Heart left ventricle (tissue), 16 donors: ENCODE measurements around the gene GTPBP6. TPM values are rescaled to one million over a fixed set of nuclear protein-coding genes. Genes with fewer than 3 reads are reported as not detected.
"Not testable (repeated sequence)": the region's sequence is repeated elsewhere in the genome, so short reads cannot be mapped to it uniquely, and the experiment has no call there.

Experiments
- ATAC-seq, 4 donors: fragments of 200-7000 bp; cut with Tn5 transposase; one replicate each; pipeline ENCODE4 v1.9.1; 2020 to 2022; ENCODE audit warnings: moderate library complexity in 4 of 4, mild to moderate bottlenecking in 3 of 4, moderate number of reproducible peaks in 1 of 4
- DNase-seq, 5 donors: peaks; one replicate each; pipeline ENCODE4 v3.0.0-alpha.2; 2020
- H3K27ac ChIP-seq, 12 donors: fragments of 200-600 bp; sonication (generic) in 4 of 12; one replicate each; pipeline versions ENCODE4 v1.5.0 to v1.8.0; 2016 to 2022; ENCODE audit warnings: mild to moderate bottlenecking in 2 of 12
- H3K27me3 ChIP-seq, 9 donors: fragments of 200-600 bp; sonication (generic) in 2 of 9; one replicate each; pipeline versions ENCODE4 v1.5.1 to v1.8.0; 2016 to 2022; ENCODE audit warnings: mild to moderate bottlenecking in 3 of 9
- H3K36me3 ChIP-seq, 9 donors: fragments of 200-600 bp; sonication (generic) in 2 of 9; one replicate each; pipeline versions ENCODE4 v1.5.0 to v1.8.0; 2018 to 2022; ENCODE audit warnings: mild to moderate bottlenecking in 2 of 9
- H3K4me1 ChIP-seq, 12 donors: fragments of 200-600 bp; sonication (generic) in 4 of 12; one replicate each; pipeline versions ENCODE4 v1.5.0 to v1.8.0; 2016 to 2022; ENCODE audit warnings: mild to moderate bottlenecking in 3 of 12
- H3K4me3 ChIP-seq, 12 donors: fragments of 200-600 bp; sonication (generic) in 4 of 12; one replicate each; pipeline versions ENCODE4 v1.5.0 to v1.8.0; 2017 to 2022; ENCODE audit warnings: mild to moderate bottlenecking in 9 of 12, moderate library complexity in 4 of 12
- H3K9me3 ChIP-seq, 12 donors: fragments of 200-600 bp; sonication (generic) in 4 of 12; one replicate each; pipeline versions ENCODE4 v1.5.0 to v1.8.0; 2016 to 2022; ENCODE audit warnings: mild to moderate bottlenecking in 1 of 12
- CTCF ChIP-seq, 12 donors: fragments of 200-600 bp; sonication (generic) in 4 of 12; IDR thresholded peaks; one replicate each; pipeline versions ENCODE4 v1.5.0 to v1.8.0; 2018 to 2022; ENCODE audit warnings: antibody characterized with exemption in 12 of 12, mild to moderate bottlenecking in 5 of 12
- POLR2A ChIP-seq, 2 donors: fragments of 450-650 bp; IDR thresholded peaks; one replicate each; pipeline ENCODE4 v1.6.1; 2017; ENCODE audit warnings: antibody characterized with exemption in 2 of 2, mild to moderate bottlenecking in 2 of 2, moderate library complexity in 2 of 2
- WGBS, 4 donors: extraction: QIAGEN DNeasy Blood & Tissue Kit in 2 of 4; methylation state at CpG; one replicate each; pipeline versions ENCODE4 v1.1.5 to v1.1.7; 2013 to 2018; 5-methylcytosine and 5-hydroxymethylcytosine counted together
- intact Hi-C, 10 donors: fragments of 100-400 bp; cut with DNase I; formaldehyde crosslinking; loops; one replicate each; pipeline versions ENCODE4 v1.11.1 to v1.14.2; 2022
- polyA plus RNA-seq, 2 donors: library from polyadenylated mRNA; stranded (reverse); fragments of 200-250 nt; gene quantifications; one replicate each; pipeline ENCODE4 v1.2.3, GENCODE V29; 2013
- total RNA-seq, 9 donors: library from RNA; depleted of rRNA in 2 of 9; stranded (reverse); fragments of >200 nt in 2 of 9; fragmentation: NEBNext Ultra II Directional in 3 of 9; extraction: Animal tissue kit (Norgen Biotek cat#: 25700) in 3 of 9; gene quantifications; one replicate each; pipeline versions ENCODE4 v1.1.0 to v1.2.4, GENCODE V29; 2016 to 2023
- donor health status: ischemic (EF 13 %, LVEDD 7.1; RV severe dilation, severe dysfunction).
- donor health status: healthy with polysubstance abuse.
- donor health status: DM: no; HTN: yes; CAD: no.
- donor health status: DM: no; HTN: no; CAD: no.
- donor health status: ischemic (EF 25% LVEDD 6.9; RV normal size, moderate dysfunction).
- donor health status: ischemic (EF 25% LVEDD 5.7; RV mildly dilated, moderate dysfunction).
- donor health status: healthy.
- donor health status: DM: yes; HTN: yes; CAD: no.
- donor health status: ischemic (EF 35%, LVEDD 5.7; RV mildly dilated, moderate dysfunction).
- donor health status: nonischemic (EF 11% LVEDD 7.7; RV severe dilation, severe dysfunction).
- donor health status: DM: yes; HTN: yes; CAD: no.
- donor health status: PGD.
- donor health status: ischemic (EF 29% LVEDD 5.4; RV normal size, mild dysfunction).
- donor health status: nonischemic (EF 23%, LVEDD 6.1; RV moderate dilation, normal function).

GTPBP6 gene
- total and polyA plus RNA-seq, 11 donors, result 31.3 to 102 (median 49.9) TPM

GRCh38 chrX:279757-280604 is 38.6 kb downstream of the GTPBP6 start:
- not testable (repeated sequence) for H3K27ac ChIP-seq, H3K4me3 ChIP-seq, H3K36me3 ChIP-seq, H3K9me3 ChIP-seq, ATAC-seq, H3K27me3 ChIP-seq
- DNase-seq, result peak in 3 of 5 donors; percentile 4 to 61 (median 13)
- peaks cover 2 to 32% (median 14%) of the 10 kb centered on the region in 12 donors for H3K4me1 ChIP-seq
- intact Hi-C loops, result loop anchor here in 3 of 10 donors (5.0 kb wide), 1 partner anchor 37 kb away; the partner anchor contains the start of gene GTPBP6 (in 3 of the 3)
- WGBS, 4 donors, result 65 to 88% (median 84%) methylated on average over 29 to 41 of the region's 45 CpGs

- ATAC-seq (peak in 3 of 4 donors; percentile 30 to 51 (median 34)), DNase-seq (peak in 4 of 5 donors; percentile 12 to 70 (median 29))
- peaks cover 2 to 23% (median 14%) of the 10 kb centered on the region in 12 donors for H3K4me1 ChIP-seq
- H3K9me3 ChIP-seq, result no peaks in the 10 kb centered on the region
- 3 to 12% (median 5%) methylated on average over 14 to 49 of the region's 49 CpGs for WGBS, 4 donors
- peaks cover 0 to 4% (median 0%) of the 10 kb centered on the region in 9 donors for H3K27me3 ChIP-seq
- H3K36me3 ChIP-seq, result no peaks in the 10 kb centered on the region
- H3K27ac ChIP-seq, result peak overlapping the region in 1 of 12 donors; percentile 46
- intact Hi-C loops, result loop anchor here in 3 of 10 donors (5.0 kb wide), 1 partner anchor 41 kb away; the partner anchor contains the start of gene GTPBP6 (in 3 of the 3)
- peak overlapping the region; percentile 30 to 82 (median 58) for H3K4me3 ChIP-seq
- TF ChIP-seq POLR2A (IDR thresholded peaks at IDR 0.05), result no peak
- TF ChIP-seq CTCF (IDR thresholded peaks at IDR 0.05), result no peak
Observed at GRCh38 chrX:276581-277201, 41.9 kb downstream of the GTPBP6 start.

DNA sequence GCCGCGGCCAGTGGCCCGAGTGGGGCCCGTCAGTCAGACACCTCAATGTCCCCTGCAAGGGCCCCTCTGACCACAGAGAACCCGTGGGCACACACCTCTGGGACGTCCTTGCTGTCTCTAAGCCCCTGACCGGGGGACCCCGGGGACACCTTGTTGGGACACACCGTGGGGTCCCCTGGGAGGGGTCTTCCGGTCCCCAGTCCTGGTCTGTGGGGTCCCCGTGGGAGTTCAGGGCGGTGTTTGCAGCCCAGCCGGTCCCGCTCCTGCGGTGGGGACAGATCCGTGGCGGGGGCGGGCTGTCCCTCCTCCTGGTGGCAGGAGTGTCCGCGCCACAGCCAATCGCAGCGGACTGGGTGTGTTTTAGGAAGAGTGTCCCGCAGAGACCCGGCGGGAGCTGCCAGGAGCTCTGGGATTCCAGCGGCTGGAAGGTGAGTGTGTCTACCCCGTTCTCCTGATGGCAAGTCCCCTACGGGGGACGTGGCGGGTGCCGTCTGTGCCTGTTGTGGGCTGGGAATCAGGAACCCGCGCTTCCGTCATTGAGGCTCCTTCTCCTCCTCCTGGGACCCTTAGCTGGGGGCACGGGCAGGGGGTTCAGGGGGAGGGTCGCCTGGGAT is 42.5 kb downstream of the GTPBP6 start:
- Histone ChIP-seq H3K4me3 (peak overlapping the region; percentile 30 to 82 (median 58)), H3K9me3 (no peaks in the 10 kb centered on the region), H3K27me3 (peaks cover 0 to 4% (median 0%) of the 10 kb centered on the region in 9 donors), H3K27ac (peak overlapping the region in 7 of 12 donors; percentile 17 to 66 (median 38)), H3K4me1 (peaks cover 2 to 21% (median 14%) of the 10 kb centered on the region in 12 donors), H3K36me3 (no peaks in the 10 kb centered on the region)
- intact Hi-C loops, result loop anchor here in 3 of 10 donors (5.0 kb wide), 1 partner anchor 41 kb away; the partner anchor contains the start of gene GTPBP6 (in 3 of the 3)
- TF ChIP-seq POLR2A (IDR thresholded peaks at IDR 0.05) (peak in 1 of 2 donors; percentile 48), CTCF (IDR thresholded peaks at IDR 0.05) (peak in 4 of 12 donors; percentile 8 to 37 (median 10))
- ATAC-seq, result peak; percentile 94 to 98 (median 98)
- DNase-seq, result peak; percentile 81 to 92 (median 82)
- 0 to 18% (median 4%) methylated on average over 14 to 36 of the region's 36 CpGs for WGBS, 4 donors

GRCh38 chrX:275476-275966 is 43.1 kb downstream of the GTPBP6 start:
- Histone ChIP-seq H3K27ac (peak overlapping the region in 9 of 12 donors; percentile 17 to 67 (median 38)), H3K27me3 (peaks cover 0 to 4% (median 0%) of the 10 kb centered on the region in 9 donors), H3K4me3 (peak overlapping the region; percentile 30 to 82 (median 58)), H3K9me3 (no peaks in the 10 kb centered on the region), H3K36me3 (no peaks in the 10 kb centered on the region), H3K4me1 (peaks cover 2 to 20% (median 14%) of the 10 kb centered on the region in 12 donors)
- TF ChIP-seq POLR2A (IDR thresholded peaks at IDR 0.05) (no peak), CTCF (IDR thresholded peaks at IDR 0.05) (no peak)
- intact Hi-C loops, result loop anchor here in 3 of 10 donors (5.0 kb wide), 1 partner anchor 42 kb away; the partner anchor contains the start of gene GTPBP6 (in 3 of the 3)
- ATAC-seq (peak in 3 of 4 donors; percentile 13 to 33 (median 30)), DNase-seq (peak in 2 of 5 donors; percentile 17 to 21)
- WGBS, 4 donors, result 31 to 68% (median 45%) methylated on average over 24 to 32 of the region's 32 CpGs
